CD4-positive, alpha-beta T cell treated with Interleukin-4 for 4 hours (primary cell): ENCODE measurements around the gene GDF10.

Experiments
- DNase-seq: peaks from one replicate; pipeline ENCODE4 v3.0.0-alpha.2; 2020

Gene GDF10

GRCh38 chr10:47357131-47357582 is 57.2 kb downstream of the GDF10 start:
- no peak for DNase-seq

- no peak for DNase-seq
Observed at GRCh38 chr10:47357911-47358310, 57.9 kb downstream of the GDF10 start.

- DNase-seq: no peak
Observed at GRCh38 chr10:47358457-47358856, 58.5 kb downstream of the GDF10 start.

GRCh38 chr10:47359101-47359500 is 59.1 kb downstream of the GDF10 start:
- DNase-seq: no peak

- DNase-seq: no peak
Observed at GRCh38 chr10:47359626-47360418, 59.8 kb downstream of the GDF10 start.

- DNase-seq: no peak
Observed at GRCh38 chr10:47360419-47361040, 60.5 kb downstream of the GDF10 start.

- no peak for DNase-seq
Observed at GRCh38 chr10:47361293-47361692, 61.3 kb downstream of the GDF10 start.

GRCh38 chr10:47362199-47362598 is 62.2 kb downstream of the GDF10 start:
- DNase-seq: no peak
